ENCODE data around the gene PCDHGB3.

GRCh38 chr5:141360685-141361084 lies 9.4 kb upstream of the PCDHGB3 start:
- TF ChIP-seq CTCF (IDR thresholded peaks at IDR 0.05) (no peak), POLR2A (IDR thresholded peaks at IDR 0.05) (no peak)
